Measurements from ENCODE around the gene PLA2G12B.

- TF ChIP-seq CTCF (IDR thresholded peaks at IDR 0.05) = no peak
- TF ChIP-seq POLR2A (IDR thresholded peaks at IDR 0.05; ENCODE audit: low read depth) = no peak
These were observed 1.4 kb upstream of the PLA2G12B start for GRCh38 chr10:72956001-72956400.

Measured in esophagus muscularis mucosa (tissue), 3 donors.